NB4 (cell line): Measurements from ENCODE around the gene ARHGAP22.

ENCODE experiments used
- MYC ChIP-seq: IDR thresholded peaks from 2 replicates; pipeline ENCODE4 v1.6.1; 2011; ENCODE audit warnings: low read depth, low read length
- POLR2A ChIP-seq: IDR thresholded peaks from 2 replicates; pipeline ENCODE4 v1.6.1; 2011; ENCODE audit warnings: mild to moderate bottlenecking; ENCODE audit not compliant: insufficient read length; ENCODE audit errors: extremely low read depth
- TF ChIP-seq, protein P1 (sequence below): IDR thresholded peaks from one replicate; pipeline ENCODE4 v1.5.1; 2012; ENCODE audit warnings: low read depth, low read length

DNA sequence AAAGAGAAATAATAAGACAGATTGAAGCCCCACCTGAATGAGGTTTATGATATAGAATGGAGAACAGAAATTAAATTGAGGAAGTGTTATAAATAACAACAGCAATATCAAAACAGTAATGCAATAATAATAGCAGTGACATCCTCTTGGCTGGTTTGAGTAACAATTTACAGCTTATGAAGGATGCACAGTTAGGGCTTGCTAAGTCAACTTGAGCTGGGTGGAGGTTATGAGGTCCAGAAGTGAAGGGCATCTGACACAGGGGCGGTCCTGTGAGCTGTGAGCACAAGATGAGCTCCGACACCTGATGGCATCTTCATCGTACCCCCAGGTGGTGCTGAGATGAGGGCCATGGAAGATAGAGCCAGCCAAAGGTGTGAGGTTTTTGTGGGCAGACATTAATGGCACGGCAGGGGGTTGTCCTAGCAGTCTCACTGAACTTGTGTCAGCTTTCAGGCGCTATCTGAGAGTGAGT, 30.5 kb downstream of the ARHGAP22 start:
- no peak for TF ChIP-seq MYC
- TF ChIP-seq, protein P1, sequence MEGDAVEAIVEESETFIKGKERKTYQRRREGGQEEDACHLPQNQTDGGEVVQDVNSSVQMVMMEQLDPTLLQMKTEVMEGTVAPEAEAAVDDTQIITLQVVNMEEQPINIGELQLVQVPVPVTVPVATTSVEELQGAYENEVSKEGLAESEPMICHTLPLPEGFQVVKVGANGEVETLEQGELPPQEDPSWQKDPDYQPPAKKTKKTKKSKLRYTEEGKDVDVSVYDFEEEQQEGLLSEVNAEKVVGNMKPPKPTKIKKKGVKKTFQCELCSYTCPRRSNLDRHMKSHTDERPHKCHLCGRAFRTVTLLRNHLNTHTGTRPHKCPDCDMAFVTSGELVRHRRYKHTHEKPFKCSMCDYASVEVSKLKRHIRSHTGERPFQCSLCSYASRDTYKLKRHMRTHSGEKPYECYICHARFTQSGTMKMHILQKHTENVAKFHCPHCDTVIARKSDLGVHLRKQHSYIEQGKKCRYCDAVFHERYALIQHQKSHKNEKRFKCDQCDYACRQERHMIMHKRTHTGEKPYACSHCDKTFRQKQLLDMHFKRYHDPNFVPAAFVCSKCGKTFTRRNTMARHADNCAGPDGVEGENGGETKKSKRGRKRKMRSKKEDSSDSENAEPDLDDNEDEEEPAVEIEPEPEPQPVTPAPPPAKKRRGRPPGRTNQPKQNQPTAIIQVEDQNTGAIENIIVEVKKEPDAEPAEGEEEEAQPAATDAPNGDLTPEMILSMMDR: no peak
- no peak for TF ChIP-seq POLR2A
